GM12891 (cell line): ENCODE data around the gene LRRC17.
A peak's percentile ranks its signal among the peaks of the same experiment; 100 is the strongest.

Source experiments
- DNase-seq: peaks from one replicate; pipeline ENCODE4 v3.0.0; 2011; ENCODE audit warnings: low spot score; ENCODE audit not compliant: insufficient read length
- FAIRE-seq: peaks from 2 replicates; lab custom pipeline; 2011; peaks lifted over from hg19 to GRCh38; lab: Jason Lieb, UNC
- PAX5 ChIP-seq: IDR thresholded peaks from 2 replicates; pipeline ENCODE4 v1.6.1; 2011; ENCODE audit warnings: low read length, moderate library complexity, mild to moderate bottlenecking; ENCODE audit not compliant: insufficient read depth, severe bottlenecking
- POLR2A ChIP-seq: IDR thresholded peaks from 2 replicates; pipeline ENCODE4 v1.6.1; 2011; ENCODE audit warnings: low read depth, low read length, control low read depth
- POLR2AphosphoS5 ChIP-seq: IDR thresholded peaks from 2 replicates; pipeline ENCODE4 v1.6.1; 2011; ENCODE audit warnings: low read depth, low read length, control low read depth
- POU2F2 ChIP-seq: IDR thresholded peaks from 2 replicates; pipeline ENCODE4 v1.6.1; 2011; ENCODE audit warnings: low read depth, mild to moderate bottlenecking, control low read depth, low read length, moderate library complexity
- SPI1 ChIP-seq: IDR thresholded peaks from 2 replicates; pipeline ENCODE4 v1.6.1; 2011; ENCODE audit warnings: low read depth, low read length, control low read depth
- TAF1 ChIP-seq: IDR thresholded peaks from 2 replicates; pipeline ENCODE4 v1.6.1; 2011; ENCODE audit warnings: low read depth, low read length, control low read depth

LRRC17 gene

DNA sequence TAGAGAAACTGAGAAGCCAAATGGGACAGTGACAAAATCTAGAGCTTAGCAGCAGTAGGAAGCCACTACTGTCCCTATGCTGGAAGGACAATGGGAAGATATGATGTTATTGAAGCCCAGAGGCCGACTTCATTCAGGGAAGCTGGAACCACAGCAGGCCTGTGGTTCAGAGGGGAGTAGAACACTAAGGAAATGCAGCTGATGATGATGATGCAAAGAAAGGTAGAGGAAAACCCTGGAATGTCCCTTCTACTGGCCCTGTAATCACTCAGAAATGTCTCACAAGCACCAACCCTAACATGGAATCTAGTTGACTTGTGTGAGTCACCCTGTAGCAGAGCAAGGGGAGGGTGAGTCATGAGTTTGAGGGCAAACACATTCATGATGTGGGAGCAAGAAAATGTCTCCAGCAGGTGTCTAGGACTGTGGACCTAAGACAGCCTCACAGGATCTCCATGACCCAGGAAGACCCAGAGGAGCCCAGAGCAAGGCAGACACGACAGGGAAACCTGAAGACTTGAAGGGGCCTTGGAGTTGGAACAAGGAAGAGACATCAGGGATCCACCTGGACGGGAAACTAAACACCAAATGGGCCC lies 37.0 kb upstream of the LRRC17 start:
- FAIRE-seq: no peak
- DNase-seq: no peak

DNA sequence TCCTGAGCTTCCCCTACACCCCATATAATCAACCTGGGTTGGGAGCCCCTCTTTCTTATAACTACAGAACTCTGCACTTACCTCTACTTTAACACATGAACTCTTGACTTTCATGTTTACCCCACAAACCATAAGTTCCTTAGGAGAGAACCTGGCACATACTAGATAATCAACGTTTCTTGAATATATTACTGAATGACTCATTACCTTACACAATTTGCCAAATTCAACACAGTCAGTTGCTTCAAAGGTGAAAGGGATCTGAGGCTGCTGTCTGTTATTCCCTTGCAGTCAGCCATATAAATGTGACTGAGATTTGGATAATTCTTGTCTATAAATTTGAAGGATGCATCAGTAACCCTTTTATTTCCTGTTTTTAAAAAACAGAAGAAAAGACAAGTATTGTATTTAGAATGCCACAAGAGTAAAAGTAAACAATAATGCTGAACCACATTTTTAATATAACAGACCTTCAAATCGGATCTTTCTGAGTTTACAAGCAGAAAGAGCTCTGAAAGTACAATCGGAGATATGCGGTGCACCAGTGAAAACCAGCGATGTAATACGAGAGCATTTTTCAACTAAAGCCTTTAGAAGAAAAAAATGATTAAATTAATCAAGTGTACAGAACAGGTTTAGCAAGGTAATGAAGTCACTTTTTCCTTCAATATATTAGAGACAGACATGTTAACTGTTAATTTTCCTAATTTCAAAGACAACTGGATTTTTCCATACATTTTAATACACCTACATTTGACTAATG lies 29.5 kb upstream of the LRRC17 start:
- FAIRE-seq (no peak), DNase-seq (no peak)
- TF ChIP-seq POU2F2 (no peak), TAF1 (no peak)

More for the DNA sequence above, 37.0 kb upstream of the LRRC17 start:
- TF ChIP-seq TAF1 (no peak), SPI1 (no peak), POLR2AphosphoS5 (no peak), POLR2A (no peak), PAX5 (no peak), POU2F2 (no peak)

DNA sequence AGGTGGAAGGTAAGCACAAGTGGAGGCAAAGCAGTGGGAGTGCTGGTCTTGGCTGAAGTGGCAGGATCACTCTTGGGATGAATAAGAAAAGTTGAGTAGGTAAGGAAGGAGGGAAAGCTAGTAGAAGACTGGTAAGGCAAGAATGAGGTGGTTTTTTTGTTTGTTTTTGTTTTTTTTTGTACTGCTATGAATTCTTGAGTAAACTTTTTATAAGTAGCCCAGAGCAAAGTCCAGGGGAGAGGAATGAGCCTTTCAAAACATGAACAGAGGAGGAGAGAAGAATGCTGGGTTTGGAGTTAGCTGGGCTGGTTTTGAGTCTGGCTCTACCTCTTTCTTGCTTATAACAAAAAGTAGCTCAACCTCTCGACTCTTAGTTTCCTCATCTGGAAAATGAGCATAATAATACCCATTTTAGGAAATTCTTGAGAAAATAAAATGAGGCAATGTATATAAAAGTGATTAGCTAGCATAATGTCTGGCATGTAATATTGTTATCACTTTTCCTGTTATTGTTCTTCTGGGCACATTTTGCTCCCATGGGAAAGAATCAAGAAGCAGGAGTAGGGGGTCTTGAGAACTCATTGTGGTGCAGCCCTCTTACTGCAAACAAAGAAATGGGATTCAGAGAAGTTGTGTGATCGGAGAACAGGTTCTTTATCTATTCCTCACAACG lies 24.1 kb upstream of the LRRC17 start:
- no peak for DNase-seq
- TF ChIP-seq POLR2A: no peak
- no peak for TF ChIP-seq PAX5
- no peak for TF ChIP-seq TAF1
- TF ChIP-seq POU2F2: no peak
- no peak for FAIRE-seq

DNA sequence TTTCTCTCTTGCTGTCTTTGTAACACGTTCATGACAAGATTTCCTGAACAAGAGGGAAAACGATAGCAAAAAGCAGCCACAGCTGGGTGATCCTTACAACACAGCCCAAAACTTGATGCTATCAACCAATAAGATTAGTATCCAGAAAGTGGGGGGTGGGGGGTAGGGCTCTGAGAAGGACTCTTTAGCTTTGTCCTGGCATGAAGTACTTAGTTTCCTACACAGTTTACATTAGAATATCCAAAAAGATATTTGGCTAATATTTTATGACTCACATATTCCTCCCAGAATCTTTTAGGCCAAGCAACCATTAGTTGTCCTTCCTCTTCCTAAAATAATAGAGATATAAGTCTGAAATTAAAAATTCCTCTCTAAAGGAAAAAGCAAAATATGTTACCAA lies 22.9 kb upstream of the LRRC17 start:
- TF ChIP-seq TAF1: no peak
- FAIRE-seq: no peak
- no peak for DNase-seq

DNA sequence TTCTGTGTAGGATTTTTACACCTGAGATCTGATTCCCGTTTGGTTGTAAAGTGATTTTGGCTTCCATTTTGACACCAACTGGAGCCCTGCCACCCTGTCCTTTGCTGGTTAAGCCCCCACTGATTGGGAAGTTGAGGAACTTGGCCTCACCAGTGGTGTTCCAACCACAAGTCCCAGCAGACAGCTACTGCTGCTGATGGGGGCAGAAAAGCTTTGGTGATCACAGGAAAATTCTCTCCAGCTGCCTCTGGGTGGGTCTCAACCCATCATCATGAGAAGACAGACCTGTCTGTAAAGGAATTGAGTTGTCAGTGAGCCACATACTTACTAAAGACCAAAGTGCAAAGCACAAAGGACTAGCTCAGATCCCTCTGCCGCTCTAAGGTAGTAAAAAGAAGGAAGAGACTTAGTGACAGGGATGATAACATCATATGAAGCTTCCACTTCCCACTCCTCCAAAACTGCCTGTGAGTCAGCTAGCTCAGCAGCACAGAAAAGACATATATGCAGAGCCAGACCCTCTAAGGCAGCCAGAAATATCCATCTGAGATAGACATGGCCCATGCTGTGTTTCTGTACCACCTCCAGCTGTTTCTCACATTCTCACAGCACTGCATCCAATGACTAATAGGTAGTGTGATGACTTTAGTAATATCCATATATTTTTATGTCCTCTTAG lies 22.4 kb upstream of the LRRC17 start:
- no peak for DNase-seq

DNA sequence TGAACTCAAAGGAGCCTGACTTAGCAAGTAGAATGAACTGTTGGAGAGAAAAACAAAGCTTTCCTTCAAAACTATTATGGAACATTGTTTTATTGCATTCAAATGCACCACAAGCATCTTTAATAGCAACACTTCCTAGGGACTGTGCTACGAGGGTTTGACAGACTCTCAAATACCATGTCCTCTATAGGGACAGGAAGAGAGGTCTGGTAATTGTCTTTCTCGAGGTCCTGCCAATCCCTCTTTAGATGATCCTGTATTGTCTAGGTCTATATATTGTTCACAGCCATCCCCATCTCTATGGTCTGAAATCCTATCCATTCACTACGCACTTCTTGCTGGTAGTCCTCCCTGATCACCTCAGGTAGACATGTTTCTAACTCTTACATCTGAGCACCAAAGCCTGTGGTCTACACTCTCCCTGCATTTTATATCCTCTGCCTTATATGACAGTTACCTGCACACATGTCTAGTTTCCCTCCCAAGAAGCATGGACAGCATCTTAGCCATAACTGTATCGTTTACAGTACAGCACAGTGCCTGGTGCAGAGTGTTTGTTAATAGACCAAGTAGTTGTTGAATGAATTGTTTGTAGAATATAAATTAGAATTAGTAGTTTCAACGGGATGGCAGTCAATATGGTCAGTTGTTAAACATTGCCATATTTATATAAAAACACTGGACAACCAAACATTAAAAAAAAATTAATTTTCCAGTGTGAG lies 21.7 kb upstream of the LRRC17 start:
- TF ChIP-seq POU2F2 (no peak), POLR2A (no peak), TAF1 (no peak), SPI1 (no peak), PAX5 (no peak), POLR2AphosphoS5 (no peak)
- FAIRE-seq: no peak
- DNase-seq: no peak

More for the DNA sequence above, 22.4 kb upstream of the LRRC17 start:
- TF ChIP-seq POU2F2: no peak
- TF ChIP-seq TAF1: no peak
- TF ChIP-seq POLR2A: no peak
- no peak for TF ChIP-seq PAX5
- no peak for TF ChIP-seq POLR2AphosphoS5
- no peak for TF ChIP-seq SPI1
- FAIRE-seq: no peak

DNA sequence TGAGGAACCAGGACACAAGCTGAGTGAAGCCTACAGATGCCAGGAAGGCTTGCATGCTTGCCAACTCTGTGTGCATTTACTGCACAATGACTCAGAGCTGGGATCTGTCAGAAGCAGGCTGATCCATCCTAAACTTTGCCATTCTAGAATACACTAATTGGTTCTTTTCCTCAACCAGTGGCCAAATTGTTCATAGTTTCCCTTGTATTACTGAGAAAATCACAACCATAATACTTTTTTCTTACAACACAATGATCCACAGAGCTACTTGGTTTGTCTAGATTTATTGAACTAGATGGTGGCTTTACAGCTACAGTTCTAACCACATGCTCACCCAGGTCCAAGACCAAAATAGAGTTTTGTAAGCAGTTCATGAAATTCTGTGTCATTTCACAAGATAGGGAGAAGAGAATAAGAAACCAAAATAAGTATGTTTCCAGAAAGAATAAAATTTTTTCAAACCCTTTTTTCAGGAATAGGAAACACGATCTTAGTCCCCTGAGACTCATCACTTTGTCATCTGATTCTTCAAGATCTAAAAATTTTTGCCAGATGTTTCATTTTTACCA lies 21.0 kb upstream of the LRRC17 start:
- DNase-seq (no peak), FAIRE-seq (no peak)
- TF ChIP-seq TAF1: no peak
- TF ChIP-seq POLR2AphosphoS5: no peak
- no peak for TF ChIP-seq POLR2A
- no peak for TF ChIP-seq PAX5
- TF ChIP-seq SPI1: no peak
- no peak for TF ChIP-seq POU2F2

DNA sequence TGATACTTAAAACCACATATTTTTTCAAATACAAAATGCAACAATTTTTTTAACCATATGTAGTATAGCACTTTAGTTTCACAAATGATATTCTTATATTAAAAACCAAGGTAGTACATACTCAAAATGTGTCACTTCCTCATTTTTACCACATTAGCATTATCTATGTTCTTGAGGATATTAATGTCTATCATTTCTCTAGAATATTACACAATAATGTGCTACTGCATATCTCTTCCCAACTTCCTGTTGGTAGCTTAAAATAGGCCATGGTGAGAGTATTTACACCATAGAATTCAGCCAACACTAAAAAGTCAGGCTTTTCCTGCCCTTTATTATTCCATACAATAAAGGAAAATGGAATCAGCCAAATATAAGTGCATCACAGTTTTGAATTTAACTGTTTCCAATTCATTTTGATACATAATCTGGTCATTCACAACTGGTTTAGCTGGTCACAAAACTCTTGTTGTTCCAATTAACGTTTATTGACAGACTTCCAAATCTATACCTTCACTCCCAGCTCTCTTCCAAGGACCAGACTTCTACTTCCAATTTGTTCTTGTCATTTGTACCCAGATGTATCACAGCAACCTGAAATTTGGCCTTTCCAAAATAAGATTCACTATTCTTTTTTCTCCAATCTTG lies 20.0 kb upstream of the LRRC17 start:
- DNase-seq: no peak
- no peak for TF ChIP-seq POLR2A
- no peak for TF ChIP-seq POLR2AphosphoS5
- peak; percentile 47; the same call in 1 of the 2 replicates for TF ChIP-seq SPI1
- TF ChIP-seq PAX5: no peak
- no peak for TF ChIP-seq POU2F2
- TF ChIP-seq TAF1: no peak
- FAIRE-seq: no peak
